Head of caudate nucleus (tissue), 42 donors: Measurements from ENCODE around the gene LYPD8.

Experiments used
- DNase-seq, 42 donors: peaks; one replicate each; pipeline versions ENCODE4 v3.0.0 to v3.0.0-alpha.2; 2020 to 2021; ENCODE audit warnings: mixed read lengths in 7 of 42
- intact Hi-C: fragments of 100-400 bp; cut with DNase I; formaldehyde crosslinking; loops from one replicate; pipeline ENCODE4 v1.15.0; 2022

Gene LYPD8

DNA sequence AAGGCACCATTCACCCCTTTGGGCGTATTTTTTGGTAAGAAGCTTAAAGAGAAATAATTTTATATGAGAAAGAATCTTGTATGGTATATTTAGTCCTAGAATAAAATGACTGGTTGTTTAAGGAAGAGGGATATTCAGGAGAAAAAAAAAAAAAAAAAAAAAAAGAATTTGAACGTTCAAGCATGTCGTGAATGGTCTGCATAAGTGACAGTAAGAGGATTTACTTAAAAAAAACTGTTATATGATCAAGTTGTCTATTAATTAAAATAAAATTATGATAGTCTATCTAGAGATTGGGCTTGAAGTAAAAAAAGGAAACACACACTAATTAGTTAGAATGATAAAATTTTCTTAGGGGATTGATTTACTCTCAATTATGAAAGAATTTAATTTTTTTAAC is 41.3 kb downstream of the LYPD8 start:
- intact Hi-C loops = loop anchor here (5.0 kb wide), 1 partner anchor 42 kb away; no protein-coding TSS in a partner anchor

DNA sequence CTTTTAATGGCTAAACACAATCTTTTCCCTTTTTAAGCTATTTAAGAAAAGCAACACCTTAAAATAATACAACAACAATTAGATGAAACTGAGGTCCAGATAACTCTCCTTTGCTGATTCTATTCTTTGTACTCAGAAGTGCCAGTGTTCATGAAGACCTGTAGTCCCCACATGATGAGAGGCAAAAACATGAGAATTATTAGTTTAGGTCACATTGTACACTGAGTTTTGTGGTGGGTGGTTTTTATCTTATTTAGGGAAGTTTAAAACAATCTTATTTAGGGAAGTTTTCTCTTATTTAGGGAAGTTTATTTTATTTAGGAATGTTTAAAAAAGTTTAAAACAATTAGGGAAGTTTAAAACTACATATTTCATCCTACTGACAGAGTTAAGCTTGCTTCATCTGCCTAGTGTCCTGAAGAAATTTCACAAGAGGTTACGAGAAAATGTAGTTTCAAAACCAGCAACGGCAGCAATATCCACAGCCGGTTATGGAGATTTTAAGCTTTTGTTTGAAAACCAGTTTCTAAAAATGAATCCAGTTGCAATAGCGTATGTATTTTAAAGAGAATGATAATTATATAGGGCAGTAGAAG is 45.2 kb downstream of the LYPD8 start:
- intact Hi-C loops = loop anchor here (5.0 kb wide), 1 partner anchor 38 kb away; no protein-coding TSS in a partner anchor
- no peak for DNase-seq

More for the DNA sequence above, 41.3 kb downstream of the LYPD8 start:
- DNase-seq = no peak

DNA sequence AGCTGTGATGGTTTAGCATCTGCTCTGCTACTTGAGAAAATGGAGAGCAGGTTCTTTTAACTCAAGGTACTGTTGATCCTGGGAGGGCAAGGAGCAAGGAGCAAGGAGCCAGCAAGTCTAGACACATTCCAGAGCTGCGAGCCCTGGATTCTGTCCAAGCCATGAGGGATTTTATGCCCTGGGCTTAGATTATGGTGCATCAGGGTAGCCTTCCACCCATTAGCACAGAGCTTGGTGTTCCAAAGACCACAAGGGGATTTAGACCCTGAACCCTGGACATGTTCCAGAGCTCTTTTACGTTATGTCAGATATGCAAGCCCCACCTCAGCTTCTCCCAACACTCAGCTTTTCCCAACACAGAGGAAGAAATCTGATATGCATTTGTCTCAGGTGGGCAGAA is 51.0 kb downstream of the LYPD8 start:
- intact Hi-C loops = no loop called here
- DNase-seq = no peak

DNA sequence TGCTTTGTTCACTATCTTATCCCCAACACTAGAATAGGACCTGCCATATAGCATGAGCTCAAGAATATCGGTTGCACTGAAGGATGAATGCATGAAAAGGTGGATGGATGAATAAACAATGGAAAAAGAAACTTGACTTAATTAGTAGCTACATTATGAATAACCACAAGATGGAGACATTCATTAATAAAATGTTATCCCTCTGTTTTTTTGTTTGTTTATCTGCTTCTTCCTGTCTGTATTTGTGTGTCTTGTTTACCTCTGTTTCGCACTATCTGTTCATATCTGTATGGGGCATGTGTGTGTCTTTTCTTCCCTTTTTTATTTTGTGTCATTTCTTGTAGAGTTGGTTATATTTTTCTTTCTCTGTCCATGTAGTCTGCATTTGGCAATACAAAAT is 51.9 kb downstream of the LYPD8 start:
- no peak for DNase-seq
- intact Hi-C loops = no loop called here

DNA sequence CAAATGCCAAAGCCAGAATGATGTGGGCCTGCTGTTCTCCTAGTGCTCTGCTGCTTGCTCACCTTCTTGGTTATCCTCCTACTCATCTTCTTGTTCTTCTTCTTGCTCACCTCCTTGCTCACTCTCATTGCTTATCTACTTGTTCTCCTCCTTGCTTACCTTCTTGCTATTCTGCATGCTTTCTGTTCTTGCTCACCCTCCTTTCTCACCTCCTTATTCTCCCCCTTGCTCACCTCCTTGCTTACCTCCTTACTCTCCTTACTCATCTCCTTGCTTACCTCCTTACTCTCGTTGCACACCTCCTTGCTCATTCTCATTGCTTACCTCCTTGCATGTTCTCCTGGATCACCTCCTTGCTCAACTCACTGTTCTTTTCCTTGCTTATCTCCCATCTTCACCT is 52.8 kb downstream of the LYPD8 start, which contains the start of gene OR14I1:
Gene OR14I1, minus strand, starts transcription at position 53 of the 400 bp plus-strand sequence.
- DNase-seq = no peak
- intact Hi-C loops = no loop called here

DNA sequence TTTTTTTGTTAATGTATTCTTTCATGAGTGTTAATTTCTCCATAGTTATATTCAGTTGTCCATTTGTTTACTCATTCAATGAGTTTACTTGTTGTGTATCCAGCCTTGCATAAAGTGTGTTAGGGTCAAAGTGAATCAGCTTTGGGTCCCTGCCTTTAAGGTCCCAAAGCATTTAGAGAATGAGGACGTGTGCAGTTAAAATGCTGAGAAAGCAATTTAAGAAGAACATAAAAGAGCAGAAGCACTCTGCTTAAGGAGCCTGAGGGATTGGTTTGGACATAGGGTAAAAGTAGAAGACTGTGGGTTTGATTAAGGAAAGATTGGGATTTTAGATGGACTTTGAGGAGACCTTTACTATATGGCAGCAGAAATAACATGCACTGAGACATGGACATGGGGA is 56.5 kb downstream of the LYPD8 start:
- no peak for DNase-seq
- intact Hi-C loops = no loop called here

DNA sequence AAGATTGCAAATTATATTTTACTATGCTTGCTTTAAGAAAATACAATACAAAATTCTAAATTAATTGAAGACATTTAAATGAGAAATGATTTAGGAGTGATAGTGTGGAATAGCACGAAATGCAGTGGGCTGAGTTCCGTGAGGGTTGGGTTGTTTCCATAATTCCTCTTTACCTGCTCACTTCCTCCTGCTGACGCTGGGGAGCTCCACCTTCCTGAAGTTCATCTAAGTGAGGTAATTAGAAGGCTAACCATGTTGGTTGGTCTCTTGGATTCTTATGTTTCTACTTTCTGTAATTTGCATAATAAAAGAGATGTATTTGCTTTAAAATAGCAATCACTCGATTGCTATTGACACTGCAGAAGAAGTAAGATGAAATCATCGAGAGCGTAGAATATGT is 57.7 kb downstream of the LYPD8 start:
- intact Hi-C loops = no loop called here

DNA sequence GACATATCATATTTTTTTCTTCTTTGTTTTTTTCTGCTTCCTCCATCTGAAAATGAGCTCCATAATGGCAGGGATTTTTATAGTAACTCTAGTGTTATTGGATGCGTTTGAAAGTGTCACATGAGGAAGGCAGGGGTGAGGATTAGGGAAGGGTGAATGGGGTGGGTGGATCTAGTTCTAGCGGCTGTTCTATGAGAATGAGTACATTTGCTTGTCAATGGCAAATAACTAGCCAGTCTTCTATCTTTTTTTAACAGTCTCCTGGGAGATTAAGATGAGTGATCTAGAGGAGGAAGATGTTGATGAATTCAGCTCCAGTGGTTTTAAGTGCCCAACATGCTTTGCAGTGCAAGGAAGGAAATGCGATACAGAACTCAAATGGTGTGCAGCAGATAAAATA is 58.8 kb downstream of the LYPD8 start:
- intact Hi-C loops = no loop called here

More for the DNA sequence above, 57.7 kb downstream of the LYPD8 start:
- no peak for DNase-seq

DNA sequence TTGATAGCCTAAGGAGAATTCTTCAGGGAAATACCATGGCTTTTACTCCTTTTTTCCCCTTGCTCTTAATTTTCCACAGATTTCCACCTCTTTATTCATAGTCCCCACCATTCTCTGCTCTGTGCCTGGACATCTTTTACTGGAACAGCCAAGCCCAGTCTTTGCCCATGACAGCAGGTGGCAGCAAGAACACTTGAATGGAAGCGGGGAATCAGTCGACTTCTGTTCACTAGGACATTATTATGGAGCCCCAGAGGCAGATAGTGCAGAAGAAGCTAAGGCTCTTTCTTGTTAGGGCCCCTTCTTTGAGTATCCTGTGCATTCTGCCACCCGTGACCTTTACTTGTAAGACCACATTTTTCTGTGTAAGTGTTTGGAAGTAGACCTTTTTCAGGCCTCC is 59.3 kb downstream of the LYPD8 start:
- intact Hi-C loops = no loop called here
- DNase-seq = peak in 11 of 42 donors; percentile 14 to 57 (median 25)

More for the DNA sequence above, 58.8 kb downstream of the LYPD8 start:
- DNase-seq = peak in 3 of 42 donors; percentile 7 to 43 (median 32)

DNA sequence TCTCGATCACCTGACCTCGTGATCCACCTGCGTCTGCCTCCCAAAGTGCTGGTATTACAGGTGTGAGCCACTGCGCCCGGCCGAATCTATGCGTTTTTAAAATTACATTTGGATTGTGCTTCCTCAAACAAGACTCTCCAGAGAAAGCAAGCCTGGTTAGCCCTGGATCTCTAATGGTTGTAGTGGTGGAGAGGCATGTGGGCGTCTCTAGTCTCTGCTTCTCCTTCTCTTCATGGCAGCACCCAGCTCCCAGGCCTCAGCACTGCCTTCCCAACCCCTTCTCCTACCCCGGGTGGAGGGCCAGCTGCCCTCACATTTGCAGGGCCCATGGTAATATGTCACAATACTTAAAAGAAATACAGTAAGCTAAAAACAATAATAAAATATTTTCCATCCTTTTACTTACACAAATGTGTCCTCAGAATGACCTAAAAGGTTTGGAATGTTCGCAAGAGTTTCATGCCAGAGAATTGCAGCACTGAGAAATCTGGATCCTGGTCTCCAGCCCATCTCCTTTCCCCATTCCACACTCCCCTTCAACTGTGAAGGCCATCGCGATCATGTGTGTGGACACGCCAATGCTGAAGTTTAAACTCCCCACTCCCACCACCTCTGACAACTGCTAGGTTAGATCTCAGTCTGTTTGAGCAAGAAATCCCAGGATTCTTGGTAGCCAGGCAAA is 60.0 kb downstream of the LYPD8 start:
- intact Hi-C loops = no loop called here

DNA sequence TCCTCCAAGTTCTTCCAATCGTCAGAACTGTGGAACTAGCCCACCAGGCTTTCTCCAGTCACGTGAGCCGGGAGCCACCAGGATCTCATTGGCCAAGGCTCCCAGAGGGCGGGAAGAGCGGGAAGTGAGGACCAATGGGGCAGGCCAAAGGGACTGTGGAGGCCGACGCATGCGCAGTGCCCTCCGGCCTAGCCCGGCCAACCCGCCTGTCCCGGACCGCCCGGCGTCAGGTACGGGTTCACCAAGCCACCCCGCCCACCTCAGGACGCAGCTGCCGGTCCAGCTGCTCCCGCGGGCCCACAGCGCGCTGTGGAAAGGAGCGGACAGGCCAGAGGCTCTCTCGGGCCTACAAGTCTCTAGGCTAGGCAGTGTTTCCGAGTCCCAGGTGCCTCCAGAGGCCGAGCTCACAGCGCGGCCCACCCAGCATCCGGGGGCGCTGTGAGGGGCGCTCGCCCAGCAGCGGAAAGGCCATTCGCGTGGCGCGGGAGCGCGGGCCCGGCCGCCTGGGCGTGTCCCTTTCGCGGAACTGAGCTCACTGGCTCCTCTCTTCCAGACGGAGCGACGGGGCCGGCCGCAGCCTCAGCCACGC is 63.9 kb downstream of the LYPD8 start:
- intact Hi-C loops = no loop called here

More for the DNA sequence above, 60.0 kb downstream of the LYPD8 start:
- DNase-seq = no peak

More for the DNA sequence above, 63.9 kb downstream of the LYPD8 start:
- no peak for DNase-seq
